GM21381 (cell line): ENCODE results near the gene SGTB.

Experiments used
- ATAC-seq: cut with Tn5 transposase; IDR thresholded peaks from one replicate; pipeline ENCODE4 v1.9.1; 2021; ENCODE audit warnings: mild to moderate bottlenecking, moderate library complexity; ENCODE audit not compliant: unreplicated experiment

Gene SGTB, protein sequence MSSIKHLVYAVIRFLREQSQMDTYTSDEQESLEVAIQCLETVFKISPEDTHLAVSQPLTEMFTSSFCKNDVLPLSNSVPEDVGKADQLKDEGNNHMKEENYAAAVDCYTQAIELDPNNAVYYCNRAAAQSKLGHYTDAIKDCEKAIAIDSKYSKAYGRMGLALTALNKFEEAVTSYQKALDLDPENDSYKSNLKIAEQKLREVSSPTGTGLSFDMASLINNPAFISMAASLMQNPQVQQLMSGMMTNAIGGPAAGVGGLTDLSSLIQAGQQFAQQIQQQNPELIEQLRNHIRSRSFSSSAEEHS

DNA sequence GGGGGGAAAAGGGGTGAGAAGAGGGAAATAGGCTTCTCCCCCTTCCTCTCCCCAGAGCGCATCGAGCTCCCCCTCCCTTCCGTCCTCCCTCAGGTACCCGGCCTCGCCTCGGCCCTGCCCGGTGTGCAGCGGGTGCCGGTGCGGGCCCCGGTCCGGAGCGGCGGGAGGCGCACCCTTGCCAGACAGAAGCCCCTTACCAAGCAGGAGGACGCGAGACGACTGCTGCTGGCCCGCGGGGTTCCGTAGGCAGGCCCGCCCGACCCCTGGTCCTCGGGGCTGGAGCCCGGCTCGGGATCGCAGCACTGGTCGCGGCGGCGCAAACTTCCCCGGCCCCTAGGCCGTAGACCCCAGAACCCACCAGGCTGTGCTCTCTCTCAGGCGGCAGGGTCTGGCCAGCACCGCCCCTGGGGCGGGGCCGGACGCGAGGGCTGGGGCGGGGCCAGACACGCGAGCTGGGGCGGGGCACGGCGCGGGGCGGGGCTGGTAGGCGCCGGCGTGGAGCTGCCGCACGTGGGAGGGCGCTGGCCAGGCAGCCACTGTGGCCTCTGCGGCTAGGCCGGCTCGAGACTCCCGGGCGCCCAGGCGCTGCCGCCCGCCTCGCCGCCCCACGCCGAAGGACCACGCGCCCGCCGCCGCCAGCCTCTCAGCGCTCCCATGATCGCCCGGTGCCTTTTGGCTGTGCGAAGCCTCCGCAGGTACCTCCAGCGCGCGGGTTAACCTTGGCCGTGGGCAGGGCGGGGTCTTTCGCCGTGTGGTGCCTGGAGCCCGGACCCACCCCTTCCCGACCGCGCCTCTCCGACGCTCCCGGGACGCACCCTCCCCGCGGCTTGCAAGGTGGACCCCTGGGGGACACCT lies at the start of gene SGTB, which contains the start of gene NLN:
Gene SGTB (minus strand): TSS at position 390 of the 855 bp plus-strand sequence. CDS start 1,302 bp downstream, outside the sequence.
Gene NLN (plus strand): TSS at position 486 of the 855 bp plus-strand sequence. CDS start 169 bp downstream, at position 655.
- peak; percentile 89 for ATAC-seq

DNA sequence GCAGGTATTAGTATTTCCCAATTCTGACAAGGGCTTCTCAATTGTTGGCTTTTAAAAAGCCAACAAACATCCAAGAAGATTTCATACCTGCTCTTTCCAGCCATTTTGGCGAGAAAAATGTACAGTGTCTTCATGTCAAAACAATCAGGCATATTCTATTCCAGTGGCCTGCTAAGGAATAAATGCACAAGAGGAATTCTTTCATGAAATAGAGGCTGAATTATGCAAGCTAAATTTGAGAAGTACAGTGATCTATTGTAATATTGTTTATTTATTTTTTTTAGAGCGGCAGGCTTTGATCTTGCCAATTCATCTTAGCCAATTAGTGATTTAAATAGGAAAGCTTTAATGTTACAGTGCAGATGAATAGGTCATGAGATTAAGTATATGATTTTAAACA lies 49.4 kb upstream of the SGTB start:
- ATAC-seq: no peak

DNA sequence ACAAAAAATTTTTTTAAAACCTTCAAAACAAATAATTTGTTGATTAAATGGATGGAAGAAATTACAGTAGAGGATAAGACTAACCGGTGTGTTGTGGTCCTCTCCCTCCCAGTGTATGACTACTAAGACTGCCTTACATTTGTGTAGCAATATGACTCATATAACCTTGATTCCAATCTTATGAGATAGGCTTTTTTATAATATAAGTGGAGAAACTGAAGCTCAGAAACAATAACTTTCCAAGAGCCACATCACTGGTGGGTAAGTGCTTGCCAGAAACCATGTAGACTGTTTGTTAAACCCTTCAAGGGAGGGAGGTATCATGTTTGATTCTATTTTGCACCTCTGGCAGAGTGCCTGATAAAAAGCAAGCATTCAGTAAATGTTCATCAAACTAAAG lies 47.6 kb upstream of the SGTB start:
- ATAC-seq: no peak

DNA sequence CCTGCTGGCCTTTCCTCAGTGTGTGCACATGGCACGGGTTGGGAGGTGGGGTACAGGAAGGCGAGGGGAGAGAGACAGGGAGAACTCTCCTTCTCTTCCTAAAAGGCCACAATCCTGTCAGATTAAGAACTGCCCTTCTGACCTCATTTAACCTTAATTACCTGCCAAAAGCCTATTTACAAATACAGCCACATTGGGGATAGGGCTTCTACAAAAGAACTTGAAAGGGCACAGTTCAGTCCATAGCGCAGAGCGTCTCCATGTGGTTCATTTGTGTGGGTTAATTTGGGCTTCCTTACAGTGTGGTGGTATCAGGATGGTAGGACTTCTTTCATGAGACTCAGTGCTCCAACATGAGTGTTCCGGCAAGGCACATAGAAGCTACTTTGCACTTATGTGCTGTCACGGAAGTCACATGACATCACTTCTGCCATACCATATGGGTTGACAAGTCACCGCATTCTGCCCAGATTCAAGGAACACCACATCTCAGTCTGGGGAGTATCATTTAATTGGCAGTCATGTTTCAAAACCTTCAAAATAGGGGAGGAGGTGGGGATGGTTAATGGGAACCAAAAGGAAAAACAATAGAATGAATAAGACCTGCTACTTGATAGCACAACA lies 46.9 kb upstream of the SGTB start:
- no peak for ATAC-seq

DNA sequence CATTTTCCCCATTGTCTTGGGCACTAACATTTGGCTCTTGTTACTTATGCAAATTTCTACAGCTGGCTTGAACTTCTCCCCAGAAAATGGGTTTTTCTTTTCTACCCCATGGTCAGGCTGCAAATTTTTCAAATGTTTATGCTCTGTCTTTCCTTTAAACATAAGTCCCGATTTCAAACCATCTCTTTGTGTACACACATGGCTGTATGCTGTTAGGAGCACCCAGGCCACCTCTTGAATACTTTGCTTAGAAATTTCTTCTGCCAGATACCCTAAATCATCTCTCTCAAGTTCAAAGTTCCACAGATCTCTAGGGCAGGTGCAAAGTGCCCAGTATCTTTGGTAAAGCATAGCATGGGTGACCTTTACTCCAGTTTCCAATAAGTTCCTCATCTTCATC lies 45.7 kb upstream of the SGTB start:
- ATAC-seq: no peak

DNA sequence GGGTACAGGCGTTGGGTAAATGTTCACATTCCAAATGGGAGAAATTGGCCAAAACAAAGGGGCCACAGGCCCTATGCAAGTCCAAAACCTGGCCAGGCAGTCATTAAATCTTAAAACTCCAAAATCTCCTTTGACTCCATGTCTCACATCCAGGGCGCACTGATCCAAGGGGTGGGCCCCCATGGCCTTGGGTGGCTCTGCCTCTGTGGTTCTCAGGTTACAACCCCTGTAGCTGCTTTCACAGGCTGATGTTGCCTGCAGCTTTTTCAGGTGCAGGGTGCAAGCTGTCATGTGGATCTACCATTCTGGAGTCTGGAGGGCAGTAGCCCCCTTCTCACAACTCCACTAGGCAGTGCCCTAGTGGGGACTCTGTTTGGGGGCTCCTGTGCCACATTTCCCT lies 44.9 kb upstream of the SGTB start:
- no peak for ATAC-seq

DNA sequence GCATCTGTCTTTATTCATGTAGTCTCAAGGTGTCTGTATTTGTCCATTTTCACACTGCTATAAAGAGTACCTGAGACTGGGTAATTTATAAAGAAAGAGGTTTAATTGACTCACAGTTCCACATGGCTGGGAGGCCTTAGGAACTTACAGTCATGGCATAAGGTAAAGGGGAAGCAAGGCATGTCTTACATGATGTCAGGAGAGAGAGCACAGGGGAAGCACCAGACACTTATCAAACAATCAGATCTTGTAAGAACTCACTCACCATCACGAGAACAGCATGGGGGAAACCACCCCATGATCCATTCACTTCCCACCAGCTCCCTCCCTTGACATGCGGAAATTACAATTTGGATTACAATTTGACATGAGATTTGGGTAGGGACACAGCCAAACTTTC lies 44.3 kb upstream of the SGTB start:
- ATAC-seq: no peak

DNA sequence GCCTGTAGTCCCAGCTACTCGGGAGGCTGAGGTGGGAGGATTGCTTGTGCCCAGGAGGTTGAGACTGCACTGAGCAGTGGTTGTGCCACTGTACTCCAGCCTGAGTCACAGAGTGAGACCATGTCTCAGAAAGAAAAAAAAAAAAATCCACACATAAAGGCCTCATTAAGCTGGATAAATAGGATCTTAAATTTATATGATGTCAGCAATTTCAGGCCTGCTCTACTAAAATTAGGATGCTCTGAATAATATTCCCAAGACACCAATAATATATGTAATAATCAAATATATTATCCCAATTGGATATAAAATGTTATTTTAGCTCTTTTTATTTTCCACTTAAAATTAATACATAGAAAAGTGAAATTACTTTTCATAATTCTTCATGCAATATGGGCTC lies 43.7 kb upstream of the SGTB start:
- ATAC-seq: no peak

DNA sequence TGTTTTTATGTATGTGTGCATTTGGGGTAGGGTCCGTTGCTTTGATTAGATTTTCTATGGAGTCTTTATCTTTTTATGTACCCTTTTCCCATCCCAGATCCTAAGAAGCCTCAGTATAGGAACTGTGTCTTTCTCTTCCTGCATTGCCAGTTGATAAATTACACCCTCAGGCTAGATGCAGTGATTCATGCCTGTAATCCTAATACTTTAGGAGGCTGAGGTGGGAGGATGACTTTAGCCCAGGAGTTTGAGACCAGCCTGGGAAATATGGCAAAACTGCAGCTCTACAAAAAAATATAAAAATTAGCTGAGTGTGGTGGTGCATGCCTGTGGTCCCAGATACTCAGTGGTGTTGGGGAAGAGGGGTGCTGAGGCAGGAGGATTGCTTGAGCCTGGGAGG lies 40.3 kb upstream of the SGTB start:
- ATAC-seq: no peak

DNA sequence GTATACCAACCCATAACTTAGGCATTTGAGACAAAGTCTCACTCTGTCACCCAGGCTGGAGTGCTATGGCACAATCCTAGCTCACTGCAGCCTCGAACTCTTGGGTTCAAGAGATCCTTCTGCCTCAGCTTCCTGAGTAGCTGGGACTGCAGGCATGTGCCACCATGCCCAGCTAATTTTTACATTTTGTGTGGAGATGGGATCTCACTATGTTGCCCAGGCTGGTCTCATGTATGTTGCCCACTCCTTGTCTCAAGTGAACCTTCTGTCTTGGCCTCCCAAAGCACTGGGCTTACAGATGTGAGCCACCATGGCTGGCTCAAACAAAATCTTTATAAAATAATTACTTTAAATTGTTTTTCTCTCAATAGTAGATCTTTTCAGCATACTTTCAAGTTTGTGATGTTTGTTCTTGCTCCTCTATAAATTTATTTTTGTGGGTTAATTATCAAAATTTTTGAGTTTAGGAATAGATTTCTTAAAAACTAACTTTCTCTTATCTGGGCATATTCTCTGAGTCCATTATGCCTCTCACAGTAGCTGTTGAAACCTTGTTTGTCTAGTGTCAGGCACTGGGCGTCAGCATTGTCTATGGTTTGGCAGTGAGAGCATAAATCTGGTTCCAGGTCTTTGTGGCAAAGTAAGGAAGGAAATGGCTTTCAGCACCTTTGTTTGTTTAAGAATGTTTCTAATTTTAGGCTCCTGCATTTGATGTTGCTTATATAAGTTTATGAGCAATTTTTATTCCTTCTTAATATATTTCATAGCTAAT lies 38.8 kb upstream of the SGTB start:
- ATAC-seq: peak; percentile 57

DNA sequence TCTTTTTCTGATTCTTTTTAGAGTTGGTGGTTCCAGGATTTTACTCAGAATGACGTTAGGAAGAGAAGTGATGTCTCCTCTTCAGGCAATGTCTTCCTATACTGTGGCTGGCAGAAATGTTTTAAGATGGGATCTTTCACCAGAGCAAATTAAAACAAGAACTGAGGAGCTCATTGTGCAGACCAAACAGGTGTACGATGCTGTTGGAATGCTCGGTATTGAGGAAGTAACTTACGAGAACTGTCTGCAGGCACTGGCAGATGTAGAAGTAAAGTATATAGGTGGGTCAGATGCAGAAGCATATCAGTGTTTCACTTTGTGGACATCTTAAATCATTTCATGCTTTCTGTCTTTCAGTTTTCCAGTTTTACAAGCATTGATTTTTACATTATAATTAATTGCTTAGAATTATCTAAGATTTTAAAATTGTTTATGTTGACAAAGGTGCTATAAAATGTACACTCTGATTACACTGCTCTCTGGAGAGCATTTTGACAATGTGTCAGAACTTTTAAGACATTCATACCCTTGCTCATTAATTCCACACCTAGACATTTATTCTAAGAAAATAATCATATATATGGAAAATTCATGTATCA lies 36.7 kb upstream of the SGTB start:
- no peak for ATAC-seq

DNA sequence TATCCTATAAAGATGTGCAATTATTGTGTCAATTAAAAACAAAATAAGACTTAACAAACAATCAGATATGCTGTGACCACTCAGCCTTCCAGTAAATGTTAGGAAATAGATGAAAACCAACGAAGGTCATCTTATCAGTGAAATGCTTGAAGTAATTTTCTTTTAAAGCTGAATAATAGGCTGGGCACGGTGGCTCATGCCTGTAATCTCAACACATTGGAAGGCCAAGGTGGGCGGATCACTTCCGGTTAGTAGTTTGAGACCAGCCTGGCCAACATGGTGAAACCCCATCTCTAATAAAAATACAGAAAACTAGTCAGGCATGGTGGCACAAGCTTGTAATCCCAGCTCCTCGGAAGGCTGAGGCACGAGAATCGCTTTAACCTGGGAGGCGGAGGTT lies 31.3 kb upstream of the SGTB start:
- no peak for ATAC-seq

DNA sequence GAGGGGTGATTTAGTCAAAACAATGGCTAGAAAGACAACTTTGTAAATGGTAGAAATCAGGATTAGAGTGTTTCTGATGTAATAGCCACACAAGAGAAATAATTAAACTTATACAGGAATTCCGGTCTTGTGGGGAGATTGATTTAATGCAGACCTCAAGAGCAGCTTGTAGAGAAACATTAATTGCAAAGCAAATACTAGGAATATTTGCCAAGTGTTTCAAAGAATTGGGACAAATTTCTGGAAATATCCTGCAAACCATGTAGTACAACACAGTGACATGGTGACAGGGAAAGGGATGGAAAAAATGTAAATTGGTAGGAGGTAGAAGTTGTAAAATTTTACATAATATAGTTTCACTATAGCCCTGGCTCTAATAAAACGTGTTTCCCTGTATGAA lies 29.0 kb upstream of the SGTB start:
- no peak for ATAC-seq

DNA sequence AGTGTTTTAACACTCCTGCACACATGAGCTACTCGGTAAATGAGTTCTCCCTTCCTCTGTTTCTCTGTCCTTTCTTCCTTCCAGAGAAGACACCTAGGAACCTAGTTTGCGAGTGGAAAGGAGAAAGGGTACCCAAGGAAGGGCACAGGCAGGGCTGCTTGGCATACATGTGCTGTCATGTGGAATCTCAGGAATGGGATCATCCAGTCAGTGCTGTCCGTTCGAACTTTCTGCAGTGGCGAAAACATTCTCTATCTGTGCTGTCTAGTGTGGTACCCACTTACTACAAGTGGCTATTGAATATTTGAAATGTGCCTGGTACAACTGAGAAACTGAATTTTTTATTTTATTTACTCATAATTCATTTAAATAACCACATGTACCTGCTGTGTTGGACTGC lies 28.0 kb upstream of the SGTB start:
- ATAC-seq: no peak

DNA sequence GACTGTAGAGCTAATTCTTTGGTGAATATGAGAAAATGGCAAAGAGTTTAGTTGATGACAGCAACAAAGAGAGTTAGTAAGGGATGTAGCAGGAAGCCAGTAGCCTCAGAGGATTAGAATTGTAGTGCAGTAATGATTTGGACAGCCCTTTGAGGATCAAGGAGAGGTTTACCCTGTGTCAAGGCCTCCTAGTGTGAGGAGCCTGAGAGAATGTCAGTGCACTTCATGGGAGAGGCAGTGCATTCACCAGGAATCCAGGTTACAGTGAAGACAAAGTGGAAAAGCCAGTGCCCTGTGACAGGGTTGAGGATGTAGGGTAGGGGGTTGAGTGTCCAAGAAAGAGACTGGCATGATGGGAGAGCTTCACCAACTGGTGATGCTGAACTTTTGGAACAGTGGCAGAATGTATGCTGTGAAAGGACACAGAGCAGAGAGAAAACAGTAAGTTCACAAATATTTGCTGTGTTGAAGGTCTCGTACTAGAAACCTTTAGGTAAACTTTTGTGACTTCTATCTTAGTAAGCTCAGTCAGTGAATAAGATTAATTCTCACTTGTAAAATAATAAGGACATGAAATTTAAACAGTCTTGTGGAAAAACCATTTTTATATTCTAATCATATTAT lies 27.4 kb upstream of the SGTB start:
- ATAC-seq: no peak

DNA sequence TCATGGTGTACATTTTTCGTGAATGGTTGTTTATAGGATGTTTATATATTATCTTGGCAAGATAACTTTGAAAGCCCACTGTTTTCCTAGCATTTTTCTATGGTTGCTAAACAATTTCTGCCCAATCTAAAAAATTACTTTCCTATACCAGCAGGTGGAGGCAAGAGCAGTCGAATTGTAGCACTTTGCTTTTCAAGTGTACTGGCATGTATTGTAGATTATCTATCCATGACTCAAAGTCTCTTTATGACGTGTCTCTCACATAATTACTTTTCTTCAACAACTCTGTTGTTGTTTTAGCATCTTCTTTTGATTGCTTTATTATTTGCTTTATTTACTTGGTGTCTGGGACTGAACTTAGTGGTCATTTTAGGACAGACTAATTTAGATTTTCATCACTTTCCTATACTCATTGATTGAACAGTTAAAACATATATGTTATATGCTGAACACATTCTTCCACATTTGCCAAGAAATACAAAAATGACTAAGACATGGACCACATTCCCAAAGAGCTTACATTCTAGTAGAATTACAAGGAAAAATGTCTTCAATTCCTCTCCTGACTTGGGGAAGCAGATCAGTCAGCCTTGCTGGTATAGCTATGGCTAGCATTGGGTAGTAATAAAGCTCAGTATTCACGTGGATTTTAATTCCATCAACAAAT lies 20.8 kb upstream of the SGTB start:
- ATAC-seq: peak; percentile 64

DNA sequence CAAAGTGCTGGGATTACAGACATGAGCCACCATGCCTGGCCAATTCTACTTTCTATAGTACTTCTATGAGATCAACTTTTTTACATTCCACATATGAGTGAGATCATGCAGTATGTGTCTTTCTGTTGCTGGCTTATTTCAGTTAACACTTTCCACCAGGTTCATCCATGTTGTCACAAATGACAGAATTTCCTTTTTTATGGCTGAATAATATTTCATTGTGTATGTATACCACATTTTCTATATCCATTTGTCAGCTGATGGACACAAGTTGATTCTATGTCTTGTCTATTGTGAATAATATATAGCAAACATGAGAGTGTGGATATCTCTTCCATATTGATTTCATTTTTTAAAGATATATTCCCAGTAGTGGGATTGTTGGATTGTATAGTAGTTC lies 17.3 kb upstream of the SGTB start:
- ATAC-seq: no peak

DNA sequence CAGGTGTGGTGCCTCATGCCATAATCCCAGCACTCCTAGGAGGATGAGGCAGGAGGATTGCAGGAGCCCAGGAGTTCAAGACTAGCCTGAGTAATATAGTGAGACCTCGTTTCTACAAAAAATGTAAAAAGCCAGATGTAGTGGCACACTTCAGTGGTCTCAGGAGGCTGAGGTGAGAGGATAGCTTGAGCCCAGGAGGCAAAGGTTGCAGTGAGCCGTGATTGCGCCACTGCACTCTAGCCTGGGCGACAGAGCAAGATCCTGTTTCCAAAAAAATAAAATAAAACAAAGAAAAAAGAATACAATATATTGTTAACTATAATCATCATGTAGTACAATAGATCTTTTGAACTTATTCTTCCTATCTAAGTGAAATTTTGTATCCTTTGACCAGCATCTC lies 16.4 kb upstream of the SGTB start:
- no peak for ATAC-seq

DNA sequence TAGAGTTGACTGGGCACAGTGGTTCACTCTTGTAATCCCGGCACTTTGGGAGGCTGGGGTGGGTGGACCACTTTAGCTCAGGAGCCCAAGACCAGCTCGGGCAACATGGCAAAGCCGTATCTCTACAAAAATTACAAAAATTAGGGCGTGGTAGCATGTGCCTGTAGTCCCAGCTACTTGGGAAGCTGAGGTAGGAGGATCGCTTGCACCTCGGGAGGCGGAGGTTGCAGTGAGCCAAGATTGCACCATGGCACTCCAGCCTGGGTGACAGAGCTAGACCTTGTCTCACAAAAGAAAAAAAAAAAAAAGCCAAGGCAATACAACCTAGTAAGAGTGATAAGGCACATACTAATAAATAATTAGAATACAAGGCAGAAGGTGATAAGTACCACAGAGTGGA lies 15.9 kb upstream of the SGTB start:
- no peak for ATAC-seq

DNA sequence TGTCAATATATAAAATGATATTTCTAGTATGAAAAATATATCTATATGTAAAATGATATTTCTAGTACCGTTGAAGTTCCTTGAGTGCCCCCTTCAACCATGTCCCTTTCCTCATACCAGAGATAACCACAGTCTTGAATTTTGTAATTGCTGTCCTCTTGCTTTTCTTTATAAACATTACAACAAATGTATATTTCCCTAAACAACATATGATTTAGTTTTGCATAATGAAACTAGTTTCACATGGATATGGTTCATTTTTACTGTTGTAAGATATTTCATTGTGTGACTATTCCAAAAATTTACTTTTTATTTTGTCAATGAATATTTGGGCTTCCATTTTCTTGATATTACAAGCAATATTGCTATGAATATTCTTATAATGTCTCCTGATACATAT lies 14.1 kb upstream of the SGTB start:
- no peak for ATAC-seq
